B cell (primary cell): Measurements from ENCODE around the gene DUT. TPM values are rescaled to one million over a fixed set of nuclear protein-coding genes. Genes with fewer than 3 reads are reported as not detected.

Experiments
- ATAC-seq: fragments of 200-7000 bp; cut with Tn5 transposase; one replicate; pipeline ENCODE4 v1.10.0; 2021; ENCODE audit warnings: low read depth, mild to moderate bottlenecking, moderate number of reproducible peaks, moderate library complexity
- CTCF ChIA-PET: fragments of 350-600 bp; sonication (Branson Sonifier 250); formaldehyde crosslinking; loops from one replicate; lab custom pipeline; 2021; ENCODE audit warnings: antibody characterized with exemption, inconsistent platforms; lab: Charles Lee
- POLR2A ChIA-PET: fragments of 350-600 bp; sonication (Branson Sonifier 250); formaldehyde crosslinking; loops from one replicate; lab custom pipeline; 2021; ENCODE audit warnings: antibody characterized with exemption; lab: Charles Lee
- DNase-seq: peaks from one replicate; pipeline ENCODE4 v3.0.0; 2013
- H2AFZ ChIP-seq: 2 replicates; pipeline ENCODE4 v1.6.1; 2012; ENCODE audit warnings: mild to moderate bottlenecking, low read depth, low read length; ENCODE audit not compliant: insufficient read depth, poor library complexity, severe bottlenecking
- H3K27ac ChIP-seq, 2 donors: 1 replicate in 1 of 2; 2 replicates in 1 of 2; pipeline ENCODE4 v1.5.1; 2012 to 2013; ENCODE audit warnings: low read length in 2 of 2, mild to moderate bottlenecking in 2 of 2, moderate library complexity in 1 of 2
- H3K27me3 ChIP-seq, 4 experiments: fragments of 200-600 bp in 1 of 4; sonication (generic) in 1 of 4; replicated peaks in 1 of 4; 1 replicate in 2 of 4; 2 replicates in 2 of 4; pipeline versions ENCODE4 v1.6.1 to v1.7.0; 2013 to 2016; ENCODE audit warnings: low read length in 3 of 4, mild to moderate bottlenecking in 2 of 4, mixed read lengths in 1 of 4, moderate library complexity in 1 of 4; ENCODE audit not compliant: insufficient read depth in 4 of 4, control insufficient read depth in 3 of 4; ENCODE audit errors: control extremely low read depth in 1 of 4
- H3K36me3 ChIP-seq, 2 experiments: replicated peaks in 1 of 2; 1 replicate in 1 of 2; 2 replicates in 1 of 2; pipeline versions ENCODE4 v1.6.1 to v1.7.1; 2013; ENCODE audit warnings: low read length in 1 of 2; ENCODE audit not compliant: insufficient read depth in 2 of 2, control insufficient read depth in 1 of 2; ENCODE audit errors: control extremely low read depth in 1 of 2, extremely low read depth in 1 of 2
- H3K4me1 ChIP-seq, 2 donors: fragments of 200-600 bp in 1 of 2; sonication (generic) in 1 of 2; 1 replicate in 1 of 2; 2 replicates in 1 of 2; pipeline versions ENCODE4 v1.5.1 to v1.6.1; 2013 to 2017; ENCODE audit warnings: low read length in 2 of 2; ENCODE audit not compliant: control insufficient read depth in 2 of 2, insufficient read depth in 2 of 2
- H3K4me2 ChIP-seq: replicated peaks from 2 replicates; pipeline ENCODE3; 2012; ENCODE audit warnings: mild to moderate bottlenecking, low read depth, low read length; ENCODE audit not compliant: poor library complexity, severe bottlenecking
- H3K4me3 ChIP-seq, 5 experiments: fragments of 200-600 bp in 1 of 5; sonication (generic) in 1 of 5; 1 replicate in 3 of 5; 2 replicates in 2 of 5; pipeline versions ENCODE4 v1.5.1 to v1.7.0; 2011 to 2016; ENCODE audit warnings: low read length in 4 of 5, mild to moderate bottlenecking in 4 of 5, low read depth in 2 of 5, control low read depth in 1 of 5, moderate library complexity in 1 of 5; ENCODE audit not compliant: insufficient read depth in 1 of 5; ENCODE audit errors: control extremely low read depth in 1 of 5, extremely low read depth in 1 of 5
- H3K79me2 ChIP-seq: fragments of 200-600 bp; sonication (generic); one replicate; pipeline ENCODE4 v1.6.0; 2016; ENCODE audit warnings: low read length; ENCODE audit not compliant: control insufficient read depth, insufficient read depth
- H3K9ac ChIP-seq: fragments of 200-600 bp; sonication (generic); 2 replicates; pipeline ENCODE4 v1.6.1; 2017; ENCODE audit warnings: mild to moderate bottlenecking, low read length, moderate library complexity
- H3K9me3 ChIP-seq, 3 donors: one replicate each; pipeline versions ENCODE4 v1.6.1 to v1.7.1; 2013; ENCODE audit warnings: low read length in 2 of 3; ENCODE audit not compliant: control insufficient read depth in 2 of 3, insufficient read depth in 1 of 3; ENCODE audit errors: control extremely low read depth in 1 of 3
- H4K20me1 ChIP-seq: 2 replicates; pipeline ENCODE4 v1.6.0; 2012; ENCODE audit warnings: mild to moderate bottlenecking, low read length; ENCODE audit not compliant: insufficient read depth, control insufficient read depth, poor library complexity, severe bottlenecking
- H3K27ac Mint-ChIP-seq: one replicate; pipeline ENCODE4 v1.8.0; 2021; ENCODE audit warnings: mixed read lengths
- H3K27me3 Mint-ChIP-seq: one replicate; pipeline ENCODE4 v1.8.0; 2021; ENCODE audit warnings: mixed read lengths
- H3K4me1 Mint-ChIP-seq: one replicate; pipeline ENCODE4 v1.8.0; 2021; ENCODE audit warnings: mixed read lengths
- H3K4me3 Mint-ChIP-seq: one replicate; pipeline ENCODE4 v1.8.0; 2021; ENCODE audit warnings: mixed read lengths
- H3K9me3 Mint-ChIP-seq: one replicate; pipeline ENCODE4 v1.8.0; 2022; ENCODE audit warnings: mixed read lengths; ENCODE audit not compliant: insufficient read depth
- CTCF ChIP-seq: fragments of 200-600 bp; IDR thresholded peaks from one replicate; pipeline ENCODE4 v1.8.0; 2022; ENCODE audit warnings: antibody characterized with exemption, mild to moderate bottlenecking
- EZH2 ChIP-seq: IDR thresholded peaks from 2 replicates; pipeline ENCODE4 v1.6.1; 2012; ENCODE audit warnings: borderline replicate concordance, low read depth, mild to moderate bottlenecking, moderate library complexity, low read length; ENCODE audit not compliant: insufficient read depth, poor library complexity, severe bottlenecking
- WGBS: methylation state at CpG from one replicate; pipeline ENCODE4 v1.1.5; 2013; ENCODE audit warnings: missing lambda C conversion rate; ENCODE audit not compliant: insufficient coverage; 5-methylcytosine and 5-hydroxymethylcytosine counted together
- intact Hi-C: fragments of 100-400 bp; cut with micrococcal nuclease; formaldehyde crosslinking; loops from one replicate; pipeline ENCODE4 v1.10.0; 2022
- polyA plus RNA-seq: library from polyadenylated mRNA; depleted of rRNA; stranded (reverse); fragments of >200 nt; gene quantifications from 2 replicates; pipeline ENCODE4 v1.2.3, GENCODE V29; 2012
- total RNA-seq, 2 donors: library from RNA; stranded (reverse); fragments of 120-200 nt in 1 of 2; gene quantifications; 1 replicate in 1 of 2; 2 replicates in 1 of 2; pipeline versions ENCODE4 v1.2.3 to v1.2.4, GENCODE V29; 2013 to 2022

DUT gene
- total and polyA plus RNA-seq, 2 donors (not counting 1 experiment from before 2014, with no cell fraction given), result 59.5 to 84.7 TPM

- TF ChIP-seq CTCF (no peak), EZH2 (no peak)
- H3K27ac ChIP-seq, result no peak overlapping the region
- H3K4me1 ChIP-seq, result no peaks in the 10 kb centered on the region
- CTCF ChIA-PET, result no interaction called here
- H3K79me2 ChIP-seq, result no peaks in the 10 kb centered on the region
- no peak overlapping the region for H3K9ac ChIP-seq
- no peaks in the 10 kb centered on the region for H3K9me3 Mint-ChIP-seq
- H3K4me3 ChIP-seq, result no peak overlapping the region
- no peaks in the 10 kb centered on the region for H3K4me1 Mint-ChIP-seq
- H3K9me3 ChIP-seq, result peaks cover 0 to 1% (median 0%) of the 10 kb centered on the region in 3 donors
- no peaks in the 10 kb centered on the region for H3K36me3 ChIP-seq
- no peak for ATAC-seq
- WGBS, result 100% methylated on average over 1 of the region's 4 CpGs
- intact Hi-C loops, result no loop called here
- no peaks in the 10 kb centered on the region for H3K27me3 ChIP-seq
- H3K27ac Mint-ChIP-seq, result no peak overlapping the region
- no peak overlapping the region for H2AFZ ChIP-seq
- H4K20me1 ChIP-seq, result no peaks in the 10 kb centered on the region
- no peak for DNase-seq
- POLR2A ChIA-PET, result no interaction called here
- no peak overlapping the region for H3K4me3 Mint-ChIP-seq
- H3K27me3 Mint-ChIP-seq, result peaks cover 9% of the 10 kb centered on the region
- no peak overlapping the region for H3K4me2 ChIP-seq
Measured at GRCh38 chr15:48366584-48367312, 35.5 kb downstream of the DUT start.

- Histone ChIP-seq H3K27ac (no peak overlapping the region), H3K9ac (no peak overlapping the region), H3K4me2 (no peak overlapping the region), H3K9me3 (peaks cover 0 to 1% (median 0%) of the 10 kb centered on the region in 3 donors), H3K79me2 (no peaks in the 10 kb centered on the region), H4K20me1 (no peaks in the 10 kb centered on the region), H3K27me3 (no peaks in the 10 kb centered on the region), H3K4me1 (no peaks in the 10 kb centered on the region), H3K4me3 (no peak overlapping the region), H3K36me3 (no peaks in the 10 kb centered on the region), H2AFZ (no peak overlapping the region)
- no peak for ATAC-seq
- Mint-ChIP-seq H3K27ac (no peak overlapping the region), H3K9me3 (no peaks in the 10 kb centered on the region), H3K4me1 (no peaks in the 10 kb centered on the region), H3K4me3 (no peak overlapping the region), H3K27me3 (peaks cover 9% of the 10 kb centered on the region)
- TF ChIP-seq EZH2 (no peak), CTCF (no peak)
- POLR2A ChIA-PET, result no interaction called here
- intact Hi-C loops, result no loop called here
- CTCF ChIA-PET, result interaction anchor here (2.4 kb wide), 1 partner anchor 15 kb away, joined by 9 read pairs; no protein-coding TSS in a partner anchor
- WGBS, result 73% methylated on average over 2 of the region's 3 CpGs
- no peak for DNase-seq
Measured at GRCh38 chr15:48367483-48367882, 36.3 kb downstream of the DUT start.
